Glutamatergic neuron (in vitro differentiated cells): Measurements from ENCODE around the gene GPC6. TPM values are rescaled to one million over a fixed set of nuclear protein-coding genes. Genes with fewer than 3 reads are reported as not detected.
"Not testable (repeated sequence)": the region's sequence is repeated elsewhere in the genome, so short reads cannot be mapped to it uniquely, and the experiment has no call there.

Experiments used
- DNase-seq: peaks from one replicate; pipeline ENCODE4 v3.0.0; 2022
- H3K27ac Mint-ChIP-seq: one replicate; pipeline ENCODE4 v1.8.0; 2020; ENCODE audit warnings: mild to moderate bottlenecking, mixed read lengths, inconsistent platforms; ENCODE audit not compliant: unreplicated experiment
- H3K27me3 Mint-ChIP-seq: one replicate; pipeline ENCODE4 v1.8.0; 2020; ENCODE audit warnings: mild to moderate bottlenecking, moderate library complexity, mixed read lengths, inconsistent platforms; ENCODE audit not compliant: unreplicated experiment
- H3K36me3 Mint-ChIP-seq: one replicate; pipeline ENCODE4 v1.8.0; 2020; ENCODE audit warnings: mild to moderate bottlenecking, mixed read lengths, inconsistent platforms; ENCODE audit not compliant: unreplicated experiment
- H3K4me1 Mint-ChIP-seq: one replicate; pipeline ENCODE4 v1.8.0; 2020; ENCODE audit warnings: mild to moderate bottlenecking, low read depth, mixed read lengths, inconsistent platforms; ENCODE audit not compliant: unreplicated experiment
- H3K4me3 Mint-ChIP-seq: one replicate; pipeline ENCODE4 v1.8.0; 2020; ENCODE audit warnings: mild to moderate bottlenecking, mixed read lengths, inconsistent platforms; ENCODE audit not compliant: unreplicated experiment
- H3K9me3 Mint-ChIP-seq: one replicate; pipeline ENCODE4 v1.8.0; 2020; ENCODE audit warnings: mild to moderate bottlenecking, moderate library complexity, mixed read lengths, inconsistent platforms; ENCODE audit not compliant: unreplicated experiment
- CTCF ChIP-seq: fragments of 200-600 bp; sonication (generic); IDR thresholded peaks from one replicate; pipeline ENCODE4 v1.5.0; 2021; ENCODE audit not compliant: partially characterized antibody, unreplicated experiment
- total RNA-seq: library from RNA; stranded (reverse); fragmentation: NEBNext Ultra II Directional; extraction: Animal tissue kit (Norgen Biotek cat#: 25700); gene quantifications from one replicate; pipeline ENCODE4 v1.2.1, GENCODE V29; 2021; ENCODE audit not compliant: unreplicated experiment

The GPC6 gene
- total RNA-seq, 1 donor from 2014 or later = 11.8 TPM

GRCh38 chr13:93477238-93477637, 250.6 kb downstream of the GPC6 start:
- H3K9me3 Mint-ChIP-seq = no peaks in the 10 kb centered on the region
- no peak overlapping the region for H3K27ac Mint-ChIP-seq
- no peaks in the 10 kb centered on the region for H3K4me1 Mint-ChIP-seq
- TF ChIP-seq CTCF = no peak
- H3K4me3 Mint-ChIP-seq = no peak overlapping the region
- no peak for DNase-seq
- no peaks in the 10 kb centered on the region for H3K36me3 Mint-ChIP-seq
- no peaks in the 10 kb centered on the region for H3K27me3 Mint-ChIP-seq

- TF ChIP-seq CTCF = no peak
- Mint-ChIP-seq H3K36me3 (peaks cover under 1% of the 10 kb centered on the region), H3K4me3 (no peak overlapping the region), H3K9me3 (no peaks in the 10 kb centered on the region), H3K27ac (no peak overlapping the region), H3K27me3 (no peaks in the 10 kb centered on the region), H3K4me1 (no peaks in the 10 kb centered on the region)
- DNase-seq = no peak
Observed at GRCh38 chr13:93480553-93481106, 254.0 kb downstream of the GPC6 start.

GRCh38 chr13:93496117-93496516, 269.5 kb downstream of the GPC6 start:
- not testable (repeated sequence) for H3K9me3 Mint-ChIP-seq, H3K4me3 Mint-ChIP-seq, H3K36me3 Mint-ChIP-seq, H3K27me3 Mint-ChIP-seq, DNase-seq
- peak overlapping the region; percentile 48 for H3K27ac Mint-ChIP-seq
- peaks cover 21% of the 10 kb centered on the region for H3K4me1 Mint-ChIP-seq

GRCh38 chr13:93496985-93497673, 270.5 kb downstream of the GPC6 start:
- no peaks in the 10 kb centered on the region for H3K36me3 Mint-ChIP-seq
- DNase-seq = no peak
- H3K4me3 Mint-ChIP-seq = peak overlapping the region; percentile 27
- H3K4me1 Mint-ChIP-seq = peaks cover 21% of the 10 kb centered on the region
- TF ChIP-seq CTCF = no peak
- peak overlapping the region; percentile 79 for H3K27ac Mint-ChIP-seq
- H3K27me3 Mint-ChIP-seq = peaks cover 6% of the 10 kb centered on the region
- H3K9me3 Mint-ChIP-seq = no peaks in the 10 kb centered on the region

DNA sequence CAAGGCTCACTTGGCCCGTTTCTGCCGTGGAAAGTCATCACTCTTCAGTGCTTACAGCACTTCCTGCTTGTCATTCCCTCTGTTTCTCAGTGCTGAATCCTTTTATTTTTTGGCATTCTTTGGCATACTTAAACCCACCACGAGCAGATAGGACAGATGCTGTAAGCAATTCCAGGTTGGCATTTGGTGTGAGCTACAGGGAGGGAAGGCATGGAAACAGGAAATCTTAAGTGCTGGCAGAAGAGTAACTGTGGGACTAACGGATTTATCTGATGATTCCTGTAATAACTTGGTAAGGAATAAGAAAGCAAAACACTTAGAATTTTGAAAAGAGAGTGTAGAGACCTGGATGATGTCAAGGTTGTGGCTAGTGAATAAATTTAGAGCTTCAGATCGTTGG, 273.4 kb downstream of the GPC6 start:
- no peak overlapping the region for H3K27ac Mint-ChIP-seq
- peaks cover 6% of the 10 kb centered on the region for H3K27me3 Mint-ChIP-seq
- no peak for DNase-seq
- H3K36me3 Mint-ChIP-seq = no peaks in the 10 kb centered on the region
- H3K9me3 Mint-ChIP-seq = no peaks in the 10 kb centered on the region
- no peak for TF ChIP-seq CTCF
- H3K4me3 Mint-ChIP-seq = no peak overlapping the region
- H3K4me1 Mint-ChIP-seq = peaks cover 21% of the 10 kb centered on the region
